Breast epithelium (tissue), 4 donors: ENCODE data around the gene TMEM50B. TPM values are rescaled to one million over a fixed set of nuclear protein-coding genes. Genes with fewer than 3 reads are reported as not detected.
A peak's percentile ranks its signal among the peaks of the same experiment; 100 is the strongest.

ENCODE experiments used
- DNase-seq, 2 donors: peaks; one replicate each; pipeline ENCODE4 v3.0.0-alpha.2; 2019; ENCODE audit warnings: low spot score in 2 of 2
- H3K27ac ChIP-seq, 2 donors: fragments of 200-600 bp; sonication (generic) in 1 of 2; one replicate each; pipeline ENCODE4 v1.5.1; 2016 to 2019; ENCODE audit warnings: mild to moderate bottlenecking in 1 of 2
- H3K27me3 ChIP-seq, 2 donors: fragments of 200-600 bp; sonication (generic) in 1 of 2; one replicate each; pipeline versions ENCODE4 v1.5.1 to v1.6.0; 2017 to 2019; ENCODE audit warnings: control low read depth in 1 of 2, mild to moderate bottlenecking in 1 of 2
- H3K36me3 ChIP-seq: fragments of 200-600 bp; one replicate; pipeline ENCODE4 v1.5.1; 2019
- H3K4me1 ChIP-seq, 2 donors: fragments of 200-600 bp; sonication (generic); one replicate each; pipeline ENCODE4 v1.5.1; 2016 to 2019; ENCODE audit warnings: control low read depth in 1 of 2
- H3K4me3 ChIP-seq, 3 donors: fragments of 200-600 bp; sonication (generic); 1 replicate in 2 of 3; 2 replicates in 1 of 3; pipeline ENCODE4 v1.5.1; 2016 to 2019; ENCODE audit warnings: mild to moderate bottlenecking in 3 of 3, moderate library complexity in 2 of 3
- H3K9me3 ChIP-seq, 2 donors: fragments of 200-600 bp; sonication (generic) in 1 of 2; one replicate each; pipeline ENCODE4 v1.5.1; 2016 to 2019; ENCODE audit warnings: control low read depth in 1 of 2
- POLR2A ChIP-seq: fragments of 450-650 bp; IDR thresholded peaks from one replicate; pipeline ENCODE4 v1.6.1; 2016; ENCODE audit warnings: antibody characterized with exemption, mild to moderate bottlenecking, moderate library complexity
- POLR2AphosphoS5 ChIP-seq, 3 donors: sonication (generic); formaldehyde crosslinking; IDR thresholded peaks; one replicate each; pipeline ENCODE4 v1.6.1; 2017; ENCODE audit warnings: antibody characterized with exemption in 3 of 3
- intact Hi-C: fragments of 100-400 bp; cut with DNase I; formaldehyde crosslinking; loops from one replicate; pipeline ENCODE4 v1.15.1; 2023; ENCODE audit warnings: low total_unique reads
- total RNA-seq, 3 donors: library from RNA; depleted of rRNA; stranded (reverse); fragments of >200 nt; gene quantifications; one replicate each; pipeline ENCODE4 v1.1.0, GENCODE V29; 2016
- TF ChIP-seq, protein P1 (sequence below), 3 donors: fragments of 450-650 bp; IDR thresholded peaks; one replicate each; pipeline ENCODE4 v1.5.1; 2016 to 2017; ENCODE audit warnings: antibody characterized with exemption in 3 of 3, mild to moderate bottlenecking in 3 of 3, moderate library complexity in 3 of 3

Gene TMEM50B
- total RNA-seq, 3 donors from 2014 or later = 88.8 to 92.8 (median 91.8) TPM

DNA sequence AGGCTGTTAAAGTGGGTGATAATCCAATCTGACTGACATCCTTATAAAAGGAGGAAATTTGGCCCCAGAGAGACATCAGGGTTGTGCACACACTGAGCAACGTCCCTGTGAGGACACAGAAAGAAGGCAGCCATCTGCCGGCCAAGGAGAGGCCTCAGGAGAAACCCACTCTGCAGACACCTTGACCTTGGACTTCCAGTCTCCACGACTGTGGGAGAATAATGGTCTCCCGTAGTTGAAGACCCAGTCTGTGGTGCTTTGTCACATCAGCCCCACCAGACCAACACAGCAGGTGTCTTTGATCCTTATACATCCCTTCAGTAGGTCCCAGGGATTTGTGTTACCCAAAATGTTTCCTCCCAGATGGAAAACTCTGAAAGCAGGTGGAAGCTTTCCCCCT lies 16.0 kb upstream of the TMEM50B start:
- Histone ChIP-seq H3K4me1 (no peaks in the 10 kb centered on the region), H3K27ac (no peak overlapping the region), H3K4me3 (no peak overlapping the region), H3K9me3 (no peaks in the 10 kb centered on the region), H3K36me3 (no peaks in the 10 kb centered on the region), H3K27me3 (no peaks in the 10 kb centered on the region)
- intact Hi-C loops = no loop called here
- DNase-seq = no peak
- TF ChIP-seq POLR2AphosphoS5 (IDR thresholded peaks at IDR 0.05) (no peak), POLR2A (no peak)
- TF ChIP-seq, protein P1, sequence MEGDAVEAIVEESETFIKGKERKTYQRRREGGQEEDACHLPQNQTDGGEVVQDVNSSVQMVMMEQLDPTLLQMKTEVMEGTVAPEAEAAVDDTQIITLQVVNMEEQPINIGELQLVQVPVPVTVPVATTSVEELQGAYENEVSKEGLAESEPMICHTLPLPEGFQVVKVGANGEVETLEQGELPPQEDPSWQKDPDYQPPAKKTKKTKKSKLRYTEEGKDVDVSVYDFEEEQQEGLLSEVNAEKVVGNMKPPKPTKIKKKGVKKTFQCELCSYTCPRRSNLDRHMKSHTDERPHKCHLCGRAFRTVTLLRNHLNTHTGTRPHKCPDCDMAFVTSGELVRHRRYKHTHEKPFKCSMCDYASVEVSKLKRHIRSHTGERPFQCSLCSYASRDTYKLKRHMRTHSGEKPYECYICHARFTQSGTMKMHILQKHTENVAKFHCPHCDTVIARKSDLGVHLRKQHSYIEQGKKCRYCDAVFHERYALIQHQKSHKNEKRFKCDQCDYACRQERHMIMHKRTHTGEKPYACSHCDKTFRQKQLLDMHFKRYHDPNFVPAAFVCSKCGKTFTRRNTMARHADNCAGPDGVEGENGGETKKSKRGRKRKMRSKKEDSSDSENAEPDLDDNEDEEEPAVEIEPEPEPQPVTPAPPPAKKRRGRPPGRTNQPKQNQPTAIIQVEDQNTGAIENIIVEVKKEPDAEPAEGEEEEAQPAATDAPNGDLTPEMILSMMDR (IDR thresholded peaks at IDR 0.05) = no peak

DNA sequence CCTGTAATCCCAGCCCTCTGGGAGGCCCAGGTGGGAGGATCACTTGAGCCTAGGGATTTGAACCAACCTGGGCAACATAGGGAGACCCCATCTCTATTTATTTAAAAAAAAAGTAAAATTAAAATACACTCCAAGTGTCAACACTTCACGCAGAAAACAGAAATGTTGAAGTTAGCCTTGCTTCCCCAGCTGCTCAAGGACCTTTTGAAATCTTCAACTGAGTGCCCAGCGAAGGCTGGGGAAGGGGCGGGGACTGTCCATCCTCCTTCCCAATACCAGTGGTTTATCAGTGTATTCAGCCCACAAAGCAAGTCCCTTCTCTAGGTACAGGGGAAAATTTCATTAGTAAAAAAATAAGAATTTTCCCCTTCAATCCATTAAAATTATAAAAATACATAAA lies 14.0 kb upstream of the TMEM50B start:
- intact Hi-C loops = no loop called here

DNA sequence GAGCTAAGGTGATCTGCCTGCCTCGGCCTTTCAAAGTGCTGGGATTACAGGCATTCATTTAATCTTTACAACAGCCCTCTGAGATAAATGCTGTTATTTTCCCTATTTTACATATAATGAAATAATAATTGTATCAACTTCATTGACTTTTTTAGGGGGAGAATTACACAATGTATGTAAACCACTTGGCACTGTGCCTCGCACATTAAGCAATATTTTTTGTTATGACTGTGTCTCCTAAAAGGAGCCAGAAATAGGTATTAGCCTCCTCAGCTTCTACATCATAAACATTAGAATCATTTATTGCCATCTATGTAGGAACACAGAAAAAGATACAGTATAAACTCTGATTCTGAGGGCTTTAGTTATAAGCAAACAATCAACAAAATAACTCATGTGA lies 12.8 kb upstream of the TMEM50B start:
- no peak for DNase-seq
- no peak overlapping the region for H3K27ac ChIP-seq
- intact Hi-C loops = no loop called here
- no peaks in the 10 kb centered on the region for H3K36me3 ChIP-seq
- no peak overlapping the region for H3K4me3 ChIP-seq
- no peaks in the 10 kb centered on the region for H3K9me3 ChIP-seq
- H3K27me3 ChIP-seq = no peaks in the 10 kb centered on the region
- H3K4me1 ChIP-seq = no peaks in the 10 kb centered on the region
- no peak for TF ChIP-seq POLR2AphosphoS5 (IDR thresholded peaks at IDR 0.05)

More for the DNA sequence above, 14.0 kb upstream of the TMEM50B start:
- H3K36me3 ChIP-seq = no peaks in the 10 kb centered on the region
- no peaks in the 10 kb centered on the region for H3K27me3 ChIP-seq
- H3K27ac ChIP-seq = no peak overlapping the region
- DNase-seq = no peak
- no peak overlapping the region for H3K4me3 ChIP-seq
- TF ChIP-seq, protein P1 (IDR thresholded peaks at IDR 0.05) = no peak
- TF ChIP-seq POLR2AphosphoS5 (IDR thresholded peaks at IDR 0.05) = no peak
- no peak for TF ChIP-seq POLR2A
- H3K4me1 ChIP-seq = no peaks in the 10 kb centered on the region
- H3K9me3 ChIP-seq = no peaks in the 10 kb centered on the region

DNA sequence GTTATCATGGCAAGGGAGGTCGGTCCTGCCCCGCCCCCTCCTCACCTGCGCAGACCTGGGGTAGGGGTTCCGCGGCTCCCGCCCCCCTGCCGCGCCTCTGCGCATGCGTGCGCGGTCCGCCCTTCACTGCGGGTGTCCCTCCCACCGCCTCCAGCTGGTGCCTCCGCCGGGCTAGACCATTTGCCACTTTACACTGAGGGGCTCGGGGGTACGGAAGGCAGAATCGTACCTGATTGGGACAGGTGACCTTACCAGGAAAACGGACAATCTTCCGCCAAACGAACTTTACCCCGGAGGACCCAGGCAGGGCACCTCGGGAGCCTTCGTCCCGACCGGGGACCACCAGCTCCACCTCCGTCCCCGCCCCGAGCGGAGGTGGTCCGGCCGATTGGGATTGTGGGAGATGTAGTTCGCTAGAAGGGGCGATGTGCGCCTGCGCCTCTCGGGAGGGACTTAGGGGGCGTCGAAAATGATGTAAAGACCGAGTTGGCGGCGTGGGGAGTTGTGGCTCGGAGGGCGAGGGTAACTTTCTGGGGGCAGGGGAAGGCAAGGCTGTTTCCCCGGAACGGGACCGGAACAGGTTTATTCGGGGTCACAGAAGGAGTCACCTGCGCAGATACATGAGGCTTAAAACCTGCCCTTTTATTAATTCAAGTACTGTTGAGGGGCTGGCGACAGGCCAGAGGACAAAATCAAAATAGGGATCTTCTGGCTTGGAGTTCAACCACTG lies 11.8 kb upstream of the TMEM50B start, which contains the start of gene DNAJC28:
TSS of gene DNAJC28 (minus strand) at position 344 of the 730 bp plus-strand sequence. CDS start 2,323 bp downstream, outside the sequence.
- DNase-seq = peak; percentile 84 to 88
- Histone ChIP-seq H3K27me3 (no peaks in the 10 kb centered on the region), H3K4me1 (no peaks in the 10 kb centered on the region), H3K4me3 (peak within 1 kb of the TSS; percentile 67 to 94 (median 85)), H3K9me3 (no peaks in the 10 kb centered on the region), H3K36me3 (no peaks in the 10 kb centered on the region), H3K27ac (peak within 1 kb of the TSS; percentile 87)
- TF ChIP-seq POLR2A (no peak), POLR2AphosphoS5 (IDR thresholded peaks at IDR 0.05) (peak; percentile 49 to 78 (median 70))
- intact Hi-C loops = no loop called here

DNA sequence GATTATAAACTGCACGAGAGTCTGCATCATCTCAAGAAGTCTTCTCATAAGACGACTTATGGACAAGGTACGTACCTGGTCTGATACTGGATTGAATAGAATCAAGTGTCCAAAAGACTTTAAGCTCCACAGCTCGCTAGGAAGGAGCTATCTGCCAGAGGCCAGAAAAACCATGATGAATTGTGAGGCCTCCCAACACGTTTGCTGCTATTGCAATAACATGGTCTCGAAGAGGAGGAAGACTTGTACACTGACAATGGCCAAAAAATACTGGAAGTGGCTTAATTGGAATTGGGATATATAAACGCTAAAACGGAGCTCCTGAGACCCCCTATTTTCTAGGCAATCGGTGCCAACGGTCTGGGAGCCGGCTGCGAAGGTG lies 11.2 kb upstream of the TMEM50B start:
- no peaks in the 10 kb centered on the region for H3K27me3 ChIP-seq

DNA sequence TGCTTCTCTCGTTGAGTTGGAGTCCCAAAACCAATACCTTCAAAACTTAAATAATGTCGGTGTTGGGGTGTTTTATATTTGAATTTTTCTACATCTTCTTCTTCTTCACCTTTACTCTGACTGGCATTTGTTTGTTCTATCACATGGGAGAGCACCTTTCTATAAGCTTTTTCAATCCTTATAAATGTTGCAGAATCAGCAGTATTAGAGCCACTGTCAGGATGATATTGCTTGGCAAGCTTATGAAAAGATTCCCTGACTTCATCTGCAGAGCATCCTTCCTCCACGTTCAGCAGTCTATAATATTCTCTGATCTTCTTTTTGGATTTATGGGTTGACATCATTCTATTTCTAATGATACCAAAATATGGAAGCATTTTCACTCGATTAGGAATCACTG lies 9.2 kb upstream of the TMEM50B start:
- DNase-seq = no peak
- H3K9me3 ChIP-seq = no peaks in the 10 kb centered on the region
- H3K36me3 ChIP-seq = no peaks in the 10 kb centered on the region
- no peak overlapping the region for H3K4me3 ChIP-seq
- TF ChIP-seq POLR2AphosphoS5 (IDR thresholded peaks at IDR 0.05) (no peak), POLR2A (no peak)
- TF ChIP-seq, protein P1 (IDR thresholded peaks at IDR 0.05) = no peak
- no peaks in the 10 kb centered on the region for H3K4me1 ChIP-seq
- no peak overlapping the region for H3K27ac ChIP-seq
- intact Hi-C loops = no loop called here
- H3K27me3 ChIP-seq = no peaks in the 10 kb centered on the region

More for the DNA sequence above, 11.2 kb upstream of the TMEM50B start:
- Histone ChIP-seq H3K9me3 (no peaks in the 10 kb centered on the region), H3K27ac (peak overlapping the region; percentile 87), H3K36me3 (no peaks in the 10 kb centered on the region), H3K4me1 (no peaks in the 10 kb centered on the region), H3K4me3 (peak overlapping the region; percentile 67 to 94 (median 85))
- DNase-seq = no peak
- no peak for TF ChIP-seq POLR2AphosphoS5 (IDR thresholded peaks at IDR 0.05)
- TF ChIP-seq, protein P1 (IDR thresholded peaks at IDR 0.05) = no peak
- no peak for TF ChIP-seq POLR2A
- intact Hi-C loops = no loop called here
